Panc1 (cell line): ENCODE results near the gene FTCDNL1.

ENCODE experiments used
- POLR2AphosphoS5 ChIP-seq: IDR thresholded peaks from 2 replicates; pipeline ENCODE4 v1.6.1; 2012; ENCODE audit warnings: mild to moderate bottlenecking, low read depth, low read length, moderate library complexity
- SIN3A ChIP-seq: IDR thresholded peaks from 2 replicates; pipeline ENCODE4 v1.6.1; 2012; ENCODE audit warnings: low read depth, mild to moderate bottlenecking, low read length, moderate library complexity, borderline replicate concordance; ENCODE audit not compliant: insufficient read depth
- TCF7L2 ChIP-seq: IDR thresholded peaks from 2 replicates; pipeline ENCODE4 v1.6.1; 2011; ENCODE audit warnings: mild to moderate bottlenecking, low read depth, low read length, inconsistent platforms
- TF ChIP-seq, protein P1 (sequence below): fragments of 450-650 bp; IDR thresholded peaks from 2 replicates; pipeline ENCODE4 v1.5.1; 2017; ENCODE audit warnings: mild to moderate bottlenecking
- TF ChIP-seq, protein P2 (sequence below), 2 experiments: IDR thresholded peaks; 2 replicates each; pipeline ENCODE4 v1.6.1; 2011 to 2012; ENCODE audit warnings: low read depth in 2 of 2, control low read depth in 1 of 2, low read length in 1 of 2, mild to moderate bottlenecking in 1 of 2, moderate library complexity in 1 of 2; ENCODE audit not compliant: insufficient read depth in 1 of 2

DNA sequence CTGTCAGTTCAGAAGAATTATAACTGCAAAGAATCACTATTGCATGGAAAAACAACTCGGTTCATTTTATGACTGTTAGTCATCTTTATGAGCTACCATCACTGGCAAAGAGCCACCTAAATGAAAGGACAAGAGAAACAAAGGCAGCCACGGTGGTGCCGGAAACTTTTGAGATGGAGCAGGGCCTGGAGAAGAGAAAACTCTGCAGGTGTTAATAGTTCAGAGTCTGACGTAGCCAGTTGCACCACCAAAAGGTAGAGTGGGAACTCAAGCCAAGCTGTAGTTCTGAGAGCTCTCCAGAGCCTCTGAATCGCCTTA, 110.9 kb downstream of the FTCDNL1 start:
- TF ChIP-seq, protein P1, sequence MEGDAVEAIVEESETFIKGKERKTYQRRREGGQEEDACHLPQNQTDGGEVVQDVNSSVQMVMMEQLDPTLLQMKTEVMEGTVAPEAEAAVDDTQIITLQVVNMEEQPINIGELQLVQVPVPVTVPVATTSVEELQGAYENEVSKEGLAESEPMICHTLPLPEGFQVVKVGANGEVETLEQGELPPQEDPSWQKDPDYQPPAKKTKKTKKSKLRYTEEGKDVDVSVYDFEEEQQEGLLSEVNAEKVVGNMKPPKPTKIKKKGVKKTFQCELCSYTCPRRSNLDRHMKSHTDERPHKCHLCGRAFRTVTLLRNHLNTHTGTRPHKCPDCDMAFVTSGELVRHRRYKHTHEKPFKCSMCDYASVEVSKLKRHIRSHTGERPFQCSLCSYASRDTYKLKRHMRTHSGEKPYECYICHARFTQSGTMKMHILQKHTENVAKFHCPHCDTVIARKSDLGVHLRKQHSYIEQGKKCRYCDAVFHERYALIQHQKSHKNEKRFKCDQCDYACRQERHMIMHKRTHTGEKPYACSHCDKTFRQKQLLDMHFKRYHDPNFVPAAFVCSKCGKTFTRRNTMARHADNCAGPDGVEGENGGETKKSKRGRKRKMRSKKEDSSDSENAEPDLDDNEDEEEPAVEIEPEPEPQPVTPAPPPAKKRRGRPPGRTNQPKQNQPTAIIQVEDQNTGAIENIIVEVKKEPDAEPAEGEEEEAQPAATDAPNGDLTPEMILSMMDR: peak; percentile 68
- no peak for TF ChIP-seq POLR2AphosphoS5
- TF ChIP-seq, protein P2, sequence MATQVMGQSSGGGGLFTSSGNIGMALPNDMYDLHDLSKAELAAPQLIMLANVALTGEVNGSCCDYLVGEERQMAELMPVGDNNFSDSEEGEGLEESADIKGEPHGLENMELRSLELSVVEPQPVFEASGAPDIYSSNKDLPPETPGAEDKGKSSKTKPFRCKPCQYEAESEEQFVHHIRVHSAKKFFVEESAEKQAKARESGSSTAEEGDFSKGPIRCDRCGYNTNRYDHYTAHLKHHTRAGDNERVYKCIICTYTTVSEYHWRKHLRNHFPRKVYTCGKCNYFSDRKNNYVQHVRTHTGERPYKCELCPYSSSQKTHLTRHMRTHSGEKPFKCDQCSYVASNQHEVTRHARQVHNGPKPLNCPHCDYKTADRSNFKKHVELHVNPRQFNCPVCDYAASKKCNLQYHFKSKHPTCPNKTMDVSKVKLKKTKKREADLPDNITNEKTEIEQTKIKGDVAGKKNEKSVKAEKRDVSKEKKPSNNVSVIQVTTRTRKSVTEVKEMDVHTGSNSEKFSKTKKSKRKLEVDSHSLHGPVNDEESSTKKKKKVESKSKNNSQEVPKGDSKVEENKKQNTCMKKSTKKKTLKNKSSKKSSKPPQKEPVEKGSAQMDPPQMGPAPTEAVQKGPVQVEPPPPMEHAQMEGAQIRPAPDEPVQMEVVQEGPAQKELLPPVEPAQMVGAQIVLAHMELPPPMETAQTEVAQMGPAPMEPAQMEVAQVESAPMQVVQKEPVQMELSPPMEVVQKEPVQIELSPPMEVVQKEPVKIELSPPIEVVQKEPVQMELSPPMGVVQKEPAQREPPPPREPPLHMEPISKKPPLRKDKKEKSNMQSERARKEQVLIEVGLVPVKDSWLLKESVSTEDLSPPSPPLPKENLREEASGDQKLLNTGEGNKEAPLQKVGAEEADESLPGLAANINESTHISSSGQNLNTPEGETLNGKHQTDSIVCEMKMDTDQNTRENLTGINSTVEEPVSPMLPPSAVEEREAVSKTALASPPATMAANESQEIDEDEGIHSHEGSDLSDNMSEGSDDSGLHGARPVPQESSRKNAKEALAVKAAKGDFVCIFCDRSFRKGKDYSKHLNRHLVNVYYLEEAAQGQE (IDR thresholded peaks at IDR 0.05; ENCODE audit: insufficient read depth in 1 of 2, low read depth in 2 of 2, low read length in 1 of 2): no peak
- no peak for TF ChIP-seq SIN3A
- TF ChIP-seq TCF7L2: no peak
